T-helper 9 cell (primary cell): ENCODE measurements around the gene TLE4.
"Not testable (repeated sequence)": the region's sequence is repeated elsewhere in the genome, so short reads cannot be mapped to it uniquely, and the experiment has no call there.

Source experiments
- DNase-seq: peaks from one replicate; pipeline ENCODE4 v3.0.0-alpha.2; 2020

Gene TLE4

DNA sequence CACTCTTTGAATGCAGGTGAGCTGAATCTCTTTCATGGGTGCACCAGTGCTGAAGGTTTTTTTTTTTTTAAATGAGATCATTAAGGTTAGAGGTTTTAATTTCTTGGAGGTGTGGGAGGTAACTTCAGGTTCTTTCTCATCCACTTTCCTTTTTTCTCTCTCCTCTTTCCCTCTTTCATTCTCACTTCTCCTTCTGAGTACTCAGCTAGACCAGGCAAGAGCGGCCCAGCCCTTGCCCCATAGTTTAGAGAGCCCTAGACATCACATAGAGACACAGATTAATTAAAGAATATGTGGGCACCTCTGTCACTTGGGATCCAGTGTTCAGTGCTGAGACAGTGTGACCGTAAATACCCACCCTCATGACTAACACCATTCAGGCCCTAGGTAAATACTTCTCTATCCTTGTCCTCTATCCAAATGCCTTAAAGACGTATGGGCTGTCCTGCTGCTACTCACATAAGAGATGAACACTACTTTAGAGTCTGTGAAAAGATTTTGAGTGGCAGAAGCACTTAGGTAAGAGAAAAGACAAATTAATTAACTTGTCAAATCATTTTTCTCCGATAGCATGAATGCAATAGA, 174.1 kb downstream of the TLE4 start:
- DNase-seq, result no peak

DNA sequence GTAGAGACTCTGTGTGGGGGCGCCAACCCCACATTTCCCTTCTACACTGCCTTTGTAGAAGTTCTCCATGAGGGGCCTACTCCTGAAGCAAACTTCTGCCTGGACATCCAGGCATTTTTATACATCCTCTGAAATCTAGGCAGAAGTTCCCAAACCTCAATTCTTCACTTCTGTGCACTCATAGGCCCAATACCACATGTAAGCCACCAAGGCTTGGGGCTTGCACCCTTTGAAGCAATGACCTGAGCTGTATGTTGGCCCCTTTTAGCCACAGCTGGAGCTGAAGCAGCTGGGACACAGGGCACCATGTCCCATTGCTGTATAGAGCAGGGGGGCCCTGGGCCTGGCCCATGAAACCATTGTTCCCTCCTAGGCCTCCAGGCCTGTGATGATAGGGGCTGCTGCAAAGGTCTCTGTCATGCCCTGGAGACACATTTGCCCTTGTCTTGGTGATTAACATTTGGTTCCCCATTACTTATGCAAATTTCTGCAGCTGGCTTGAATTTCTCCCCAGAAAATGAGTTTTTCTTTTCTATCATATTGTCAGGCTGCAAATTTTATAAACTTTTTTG, 180.2 kb downstream of the TLE4 start:
- DNase-seq, result not testable (repeated sequence)

- DNase-seq, result no peak
Measured at GRCh38 chr9:79756414-79756813, 184.6 kb downstream of the TLE4 start.

DNA sequence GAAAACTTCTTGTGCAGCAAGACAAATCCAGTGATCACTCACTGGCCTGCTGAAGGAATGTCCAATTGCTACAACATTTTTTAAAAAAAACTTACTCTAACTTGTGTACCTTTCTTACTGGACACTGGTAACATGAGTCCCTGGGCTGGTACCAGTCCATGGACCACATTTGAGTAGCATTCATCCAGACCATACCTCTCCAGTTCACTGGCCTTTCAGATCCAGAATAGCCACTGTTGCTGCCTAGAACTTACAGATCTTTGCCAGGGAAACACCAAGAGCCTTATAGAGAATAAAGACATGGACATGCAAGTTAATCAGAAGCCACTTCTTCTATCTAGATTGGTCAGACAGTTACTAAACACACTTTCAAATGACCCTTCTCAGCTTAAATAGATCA, 185.3 kb downstream of the TLE4 start:
- no peak for DNase-seq

DNA sequence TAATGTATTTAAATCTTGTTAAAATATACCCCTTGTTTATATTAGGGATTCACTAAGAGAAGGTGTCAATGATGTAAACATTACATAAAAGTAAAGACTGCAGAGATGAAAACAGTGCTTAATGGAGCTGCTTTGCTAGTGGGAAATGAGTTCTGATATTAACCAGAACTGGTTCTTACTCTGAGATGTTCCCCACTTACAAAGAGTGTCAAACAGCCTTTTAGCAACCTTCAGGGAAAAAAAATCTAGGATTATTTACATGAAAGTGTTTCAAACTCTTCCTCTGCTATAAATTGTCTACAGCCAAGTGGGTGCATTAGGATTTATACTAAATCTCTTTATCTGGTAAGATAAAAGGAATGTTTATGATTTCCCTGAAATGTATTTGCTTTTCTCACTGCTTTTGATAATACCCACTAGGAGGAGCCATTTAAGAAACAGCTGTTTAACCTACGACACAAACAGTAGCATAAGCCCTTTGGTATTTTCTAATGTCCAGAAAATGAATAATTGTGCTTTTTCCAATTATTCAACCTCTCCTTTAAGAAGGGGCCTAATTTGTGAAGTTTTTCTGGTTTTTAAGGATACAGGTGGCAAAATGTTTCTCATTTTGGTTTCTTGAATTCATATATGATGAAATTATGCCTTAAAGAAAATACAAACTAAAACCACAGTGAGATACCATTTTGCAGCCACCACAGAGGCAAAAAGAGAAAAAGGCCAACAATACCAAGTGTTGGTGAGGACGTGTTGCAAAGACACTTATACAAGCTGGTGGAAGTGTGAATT, 186.3 kb downstream of the TLE4 start:
- no peak for DNase-seq

- no peak for DNase-seq
Measured at GRCh38 chr9:79759460-79759859, 187.7 kb downstream of the TLE4 start.

DNA sequence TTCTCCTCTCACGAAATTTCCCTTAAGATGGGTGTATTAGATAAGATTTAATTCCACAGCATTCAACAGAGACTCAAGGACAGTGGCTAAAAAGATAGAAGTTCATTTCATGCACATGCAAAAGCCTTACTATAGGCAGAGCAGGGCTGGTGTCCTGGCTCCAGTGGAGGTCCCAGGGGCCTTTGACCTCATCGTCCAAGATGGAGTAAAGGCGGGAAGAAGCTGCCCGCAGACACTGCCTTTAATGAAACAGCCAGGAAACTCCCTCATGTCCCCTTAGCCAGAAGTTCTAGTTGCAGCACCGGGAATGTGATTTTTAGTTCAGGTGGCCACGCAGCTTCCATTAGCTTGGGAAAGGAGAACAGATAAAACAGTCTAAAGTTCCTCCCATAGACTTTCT, 190.3 kb downstream of the TLE4 start:
- DNase-seq, result no peak

- no peak for DNase-seq
Measured at GRCh38 chr9:79763671-79764285, 192.0 kb downstream of the TLE4 start.

DNA sequence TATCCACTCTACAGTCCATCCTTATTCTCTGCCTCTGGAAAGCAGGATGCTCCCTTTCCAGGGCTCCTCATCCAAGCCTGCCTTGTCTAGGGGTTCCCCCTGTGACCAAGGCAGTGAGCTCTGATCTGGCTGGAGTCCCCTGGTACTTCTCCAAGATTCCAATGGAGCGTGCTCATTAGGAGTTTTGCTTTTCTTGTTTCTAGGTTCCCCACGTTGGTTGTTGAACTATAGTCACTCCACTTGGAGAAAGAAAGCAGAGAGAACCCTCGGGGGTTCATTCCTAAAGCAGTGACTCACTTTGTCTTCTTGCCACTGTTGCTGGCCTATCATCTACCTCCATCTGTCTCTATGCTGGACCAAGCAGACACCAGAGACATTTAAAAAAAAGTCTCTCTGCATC, 192.6 kb downstream of the TLE4 start:
- no peak for DNase-seq

- no peak for DNase-seq
Measured at GRCh38 chr9:79765466-79765865, 193.7 kb downstream of the TLE4 start.

DNA sequence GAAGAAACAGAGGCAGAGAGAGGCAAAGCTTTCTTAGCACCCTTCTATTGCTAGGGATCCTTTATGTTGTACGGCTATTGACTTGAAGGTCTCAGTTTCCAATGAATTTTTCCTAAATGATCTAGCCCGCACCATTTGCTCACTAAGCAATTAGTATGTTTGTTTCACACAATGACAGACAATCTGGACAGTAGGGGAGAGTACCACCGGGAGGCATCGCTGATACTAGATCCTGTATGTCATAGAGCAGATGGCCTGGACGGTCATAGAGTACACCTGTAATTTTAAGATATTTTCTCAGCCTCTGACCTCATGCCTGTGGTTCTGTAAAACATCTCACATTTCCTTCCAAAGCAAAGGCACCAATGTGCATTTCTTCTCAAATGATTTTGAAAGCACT, 194.3 kb downstream of the TLE4 start:
- DNase-seq, result no peak

DNA sequence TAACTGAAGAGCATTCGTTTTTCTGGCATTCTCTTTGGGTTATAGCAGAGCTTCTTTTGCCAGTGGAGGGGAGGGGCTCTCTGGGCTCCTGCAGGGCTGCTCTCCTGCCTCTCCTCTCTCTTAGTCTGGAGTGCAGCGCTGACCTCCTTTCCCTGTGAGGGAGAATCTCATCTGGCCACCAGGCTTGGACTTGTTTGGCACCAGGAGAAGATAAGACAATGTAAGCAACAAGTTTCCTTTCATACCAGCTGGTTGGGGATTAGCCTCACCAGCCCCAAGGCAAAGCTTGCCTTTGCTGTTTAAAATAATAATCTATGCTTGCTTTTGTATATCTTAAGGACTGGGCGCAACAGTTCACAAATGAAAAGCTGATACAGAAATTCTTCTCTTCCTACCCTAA, 196.4 kb downstream of the TLE4 start:
- DNase-seq, result no peak

GRCh38 chr9:79769476-79770275, 197.9 kb downstream of the TLE4 start:
- no peak for DNase-seq

GRCh38 chr9:79774356-79774755, 202.6 kb downstream of the TLE4 start:
- DNase-seq, result no peak
